Epithelial cell of esophagus (primary cell): ENCODE results near the gene ADTRP.

Source experiments
- DNase-seq: peaks from one replicate; pipeline ENCODE4 v3.0.0; 2010; ENCODE audit warnings: low read depth
- H3K4me3 ChIP-seq: 2 replicates; pipeline ENCODE4 v1.5.1; 2011; ENCODE audit warnings: mild to moderate bottlenecking, low read length, control low read depth
- CTCF ChIP-seq: IDR thresholded peaks from 2 replicates; pipeline ENCODE4 v1.5.1; 2011; ENCODE audit warnings: low read depth, mild to moderate bottlenecking, low read length, control low read depth, inconsistent platforms; ENCODE audit not compliant: insufficient read depth; ENCODE audit errors: missing control alignments

Gene ADTRP

GRCh38 chr6:11669696-11670095 is 108.9 kb downstream of the ADTRP start:
- H3K4me3 ChIP-seq: no peak overlapping the region
- no peak for TF ChIP-seq CTCF
- DNase-seq: no peak

DNA sequence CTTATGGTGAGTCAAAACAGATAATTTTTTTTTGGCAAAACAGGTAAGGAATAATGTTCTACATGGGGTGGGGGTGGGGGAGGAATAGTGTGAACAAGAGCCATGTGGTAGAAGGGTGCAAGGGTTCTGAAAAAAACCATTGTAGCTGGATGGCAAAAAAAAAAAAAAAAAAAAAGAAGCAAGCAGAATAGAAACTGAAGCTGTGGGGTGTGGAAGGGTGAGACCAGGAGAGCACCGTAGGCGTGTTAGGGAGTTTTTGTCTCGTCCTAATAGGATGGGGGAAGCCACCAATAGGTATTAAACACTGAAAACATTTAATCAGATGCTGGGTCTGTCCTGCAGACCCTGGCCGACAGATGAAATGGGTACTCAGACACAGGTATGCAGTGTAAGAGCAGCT is 110.1 kb downstream of the ADTRP start:
- no peak for DNase-seq
- H3K4me3 ChIP-seq: no peak overlapping the region
- no peak for TF ChIP-seq CTCF

DNA sequence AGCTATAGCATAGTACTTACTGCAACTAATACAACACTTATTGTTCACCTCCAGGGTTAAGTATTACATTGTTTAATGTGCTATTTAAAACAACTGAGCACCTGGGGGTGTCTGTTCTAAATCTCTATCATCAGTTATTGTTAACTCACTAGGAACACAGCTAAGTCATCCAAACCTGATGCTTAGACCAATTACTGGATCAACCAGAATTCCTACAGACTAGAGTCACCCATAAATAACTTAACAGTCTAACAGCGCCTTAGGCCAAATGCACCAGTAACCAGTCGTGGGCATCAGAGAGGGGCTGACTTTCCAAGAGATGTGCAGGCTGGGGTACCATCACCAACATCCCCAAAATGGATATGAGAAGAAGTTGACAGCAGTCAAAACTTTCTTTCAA is 110.7 kb downstream of the ADTRP start:
- DNase-seq: peak; percentile 50
- no peak for TF ChIP-seq CTCF
- no peak overlapping the region for H3K4me3 ChIP-seq

GRCh38 chr6:11665604-11666326 is 112.8 kb downstream of the ADTRP start:
- TF ChIP-seq CTCF: no peak
- no peak for DNase-seq
- H3K4me3 ChIP-seq: no peak overlapping the region
